ENCODE results near the gene BIRC3.
"Not testable (repeated sequence)": the region's sequence is repeated elsewhere in the genome, so short reads cannot be mapped to it uniquely, and the experiment has no call there.

Gene BIRC3

GRCh38 chr11:102296757-102297156 lies 20.5 kb upstream of the BIRC3 start:
- DNase-seq = not testable (repeated sequence)

- not testable (repeated sequence) for DNase-seq
Measured at GRCh38 chr11:102300837-102301236, 16.4 kb upstream of the BIRC3 start.

- DNase-seq = no peak
Measured at GRCh38 chr11:102302241-102302640, 15.0 kb upstream of the BIRC3 start.

GRCh38 chr11:102304686-102305085 lies 12.6 kb upstream of the BIRC3 start:
- no peak for DNase-seq

GRCh38 chr11:102305352-102306047 lies 11.8 kb upstream of the BIRC3 start:
- DNase-seq = no peak

- no peak for DNase-seq
Measured at GRCh38 chr11:102306048-102306597, 11.2 kb upstream of the BIRC3 start.

- no peak for DNase-seq
Measured at GRCh38 chr11:102306817-102307726, 10.2 kb upstream of the BIRC3 start.

- DNase-seq = no peak
Measured at GRCh38 chr11:102307727-102308038, 9.6 kb upstream of the BIRC3 start.

GRCh38 chr11:102309621-102310541 lies 7.4 kb upstream of the BIRC3 start:
- no peak for DNase-seq

GRCh38 chr11:102312667-102313066 lies 4.6 kb upstream of the BIRC3 start:
- DNase-seq = no peak

GRCh38 chr11:102313238-102313940 lies 3.9 kb upstream of the BIRC3 start:
- no peak for DNase-seq

GRCh38 chr11:102314784-102315183 lies 2.5 kb upstream of the BIRC3 start:
- no peak for DNase-seq

GRCh38 chr11:102316346-102316904 lies 859 bp upstream of the BIRC3 start:
- no peak for DNase-seq

GRCh38 chr11:102317768-102318103 lies 452 bp downstream of the BIRC3 start:
- DNase-seq = no peak

- no peak for DNase-seq
Measured at GRCh38 chr11:102318469-102318868, 1.2 kb downstream of the BIRC3 start.

- DNase-seq = no peak
Measured at GRCh38 chr11:102319544-102319943, 2.3 kb downstream of the BIRC3 start.

- no peak for DNase-seq
Measured at GRCh38 chr11:102320188-102320587, 2.9 kb downstream of the BIRC3 start.

GRCh38 chr11:102320679-102321078 lies 3.4 kb downstream of the BIRC3 start:
- DNase-seq = no peak

- no peak for DNase-seq
Measured at GRCh38 chr11:102322560-102322959, 5.3 kb downstream of the BIRC3 start.

- no peak for DNase-seq
Measured at GRCh38 chr11:102323542-102324251, 6.4 kb downstream of the BIRC3 start.

- DNase-seq = no peak
Measured at GRCh38 chr11:102325088-102325487, 7.8 kb downstream of the BIRC3 start.
